Measurements from ENCODE around the gene GABRB1.

- TF ChIP-seq CTCF (conservative IDR thresholded peaks at IDR 0.05 in 1 of 2, IDR thresholded peaks at IDR 0.05 in 1 of 2; ENCODE audit: extremely low read depth in 1 of 2, insufficient read depth in 1 of 2, low read depth in 1 of 2, low read length in 2 of 2), result no peak
- no peak for TF ChIP-seq EZH2 (IDR thresholded peaks at IDR 0.05; ENCODE audit: borderline replicate concordance, low read length)
Measured at GRCh38 chr4:47451657-47452056, 420.3 kb downstream of the GABRB1 start.

All from mammary epithelial cell (primary cell).